ENCODE data around the gene SRGAP2C.
"Not testable (repeated sequence)": the region's sequence is repeated elsewhere in the genome, so short reads cannot be mapped to it uniquely, and the experiment has no call there.

DNA sequence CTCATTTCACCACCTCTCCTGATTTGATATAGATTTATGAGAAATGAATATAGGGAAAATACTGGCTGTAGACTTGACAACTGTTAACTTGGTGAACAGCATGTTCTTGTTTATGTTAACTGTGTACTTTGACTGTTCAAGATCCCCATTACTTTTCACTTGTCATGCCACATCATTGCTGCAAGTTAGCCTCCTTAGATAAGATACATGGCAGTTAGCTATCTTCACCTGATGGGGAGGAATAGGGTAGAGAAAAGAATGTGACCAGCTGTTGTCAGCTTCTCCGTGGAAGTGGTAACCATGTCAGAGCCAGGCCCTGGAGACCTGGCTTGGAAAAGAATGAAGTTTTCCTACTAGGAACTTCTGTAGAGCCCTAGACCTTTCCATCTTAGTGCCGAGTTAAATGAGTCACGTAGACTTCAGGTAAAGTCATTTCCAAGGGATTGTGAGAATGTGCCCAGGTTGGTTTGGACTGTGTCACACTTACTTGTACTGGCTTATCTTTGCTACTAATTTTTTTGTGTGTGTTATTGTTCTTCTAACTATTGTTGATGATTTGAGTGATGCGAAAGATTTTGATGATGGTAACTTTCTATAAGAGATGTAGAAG lies 41.6 kb downstream of the SRGAP2C start:
- TF ChIP-seq, protein P1, sequence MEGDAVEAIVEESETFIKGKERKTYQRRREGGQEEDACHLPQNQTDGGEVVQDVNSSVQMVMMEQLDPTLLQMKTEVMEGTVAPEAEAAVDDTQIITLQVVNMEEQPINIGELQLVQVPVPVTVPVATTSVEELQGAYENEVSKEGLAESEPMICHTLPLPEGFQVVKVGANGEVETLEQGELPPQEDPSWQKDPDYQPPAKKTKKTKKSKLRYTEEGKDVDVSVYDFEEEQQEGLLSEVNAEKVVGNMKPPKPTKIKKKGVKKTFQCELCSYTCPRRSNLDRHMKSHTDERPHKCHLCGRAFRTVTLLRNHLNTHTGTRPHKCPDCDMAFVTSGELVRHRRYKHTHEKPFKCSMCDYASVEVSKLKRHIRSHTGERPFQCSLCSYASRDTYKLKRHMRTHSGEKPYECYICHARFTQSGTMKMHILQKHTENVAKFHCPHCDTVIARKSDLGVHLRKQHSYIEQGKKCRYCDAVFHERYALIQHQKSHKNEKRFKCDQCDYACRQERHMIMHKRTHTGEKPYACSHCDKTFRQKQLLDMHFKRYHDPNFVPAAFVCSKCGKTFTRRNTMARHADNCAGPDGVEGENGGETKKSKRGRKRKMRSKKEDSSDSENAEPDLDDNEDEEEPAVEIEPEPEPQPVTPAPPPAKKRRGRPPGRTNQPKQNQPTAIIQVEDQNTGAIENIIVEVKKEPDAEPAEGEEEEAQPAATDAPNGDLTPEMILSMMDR (IDR thresholded peaks at IDR 0.05; ENCODE audit: low read depth, low read length): not testable (repeated sequence)
- not testable (repeated sequence) for TF ChIP-seq MYC (IDR thresholded peaks at IDR 0.05; ENCODE audit: low read depth, low read length)

Measured in NB4 (cell line).